Fibroblast of skin of right biceps (primary cell): Measurements from ENCODE around the gene OR4C12.
"Not testable (repeated sequence)": the region's sequence is repeated elsewhere in the genome, so short reads cannot be mapped to it uniquely, and the experiment has no call there.

Source experiments
- DNase-seq: peaks from one replicate; pipeline ENCODE4 v3.0.0-alpha.2; 2013

The OR4C12 gene

DNA sequence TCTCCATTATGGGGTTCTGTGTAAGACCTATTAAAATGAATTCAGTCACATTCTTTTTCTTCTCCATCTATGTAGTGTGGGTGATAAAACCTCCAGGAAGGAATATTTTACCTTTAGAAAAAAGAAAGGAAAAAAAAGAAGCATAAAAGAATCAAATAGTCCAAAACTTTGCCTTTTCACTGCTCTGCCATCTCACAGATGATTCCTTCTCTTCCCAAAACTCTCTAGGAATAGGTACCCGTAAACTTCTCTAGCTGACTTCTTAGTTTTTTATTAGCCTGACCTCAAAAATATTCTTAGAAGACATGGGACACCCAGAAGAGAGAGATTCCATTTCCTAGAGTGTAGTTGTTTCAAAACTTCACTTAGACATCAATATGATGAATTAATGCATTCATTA, at the start of gene OR4C12:
Gene OR4C12, minus strand, starts transcription at position 101 of the 400 bp plus-strand sequence. Its CDS starts 34 bp downstream, at position 67.
- not testable (repeated sequence) for DNase-seq

GRCh38 chr11:50030193-50030592, 47.9 kb upstream of the OR4C12 start:
- no peak for DNase-seq

DNA sequence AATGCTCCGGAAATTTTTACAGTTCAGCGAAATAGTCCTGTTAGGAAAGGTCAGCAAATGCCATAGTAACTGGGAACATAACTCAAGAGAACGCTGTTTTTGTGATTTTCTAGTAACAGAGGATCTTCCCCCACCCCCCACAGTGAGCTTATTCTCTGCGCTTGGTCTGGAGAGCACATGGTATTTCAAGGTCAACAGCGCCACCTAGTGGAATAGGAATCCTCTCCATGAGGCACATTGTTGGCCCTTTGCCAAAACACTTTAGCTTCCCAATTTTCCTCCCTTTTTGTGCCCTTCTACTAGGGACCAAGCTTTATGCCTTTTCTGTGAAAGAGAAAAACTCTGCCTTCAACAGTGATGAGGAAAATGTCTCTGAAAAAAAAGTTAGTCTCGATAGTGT, 13.2 kb upstream of the OR4C12 start:
- DNase-seq: peak; percentile 28

GRCh38 chr11:49973439-49973838, 8.9 kb downstream of the OR4C12 start:
- not testable (repeated sequence) for DNase-seq

GRCh38 chr11:49952091-49952490, 30.2 kb downstream of the OR4C12 start, which contains the start of gene OR4C13:
OR4C13 (plus strand) TSS chr11:49952391; CDS start chr11:49952423, 32 bp downstream.
- no peak for DNase-seq

DNA sequence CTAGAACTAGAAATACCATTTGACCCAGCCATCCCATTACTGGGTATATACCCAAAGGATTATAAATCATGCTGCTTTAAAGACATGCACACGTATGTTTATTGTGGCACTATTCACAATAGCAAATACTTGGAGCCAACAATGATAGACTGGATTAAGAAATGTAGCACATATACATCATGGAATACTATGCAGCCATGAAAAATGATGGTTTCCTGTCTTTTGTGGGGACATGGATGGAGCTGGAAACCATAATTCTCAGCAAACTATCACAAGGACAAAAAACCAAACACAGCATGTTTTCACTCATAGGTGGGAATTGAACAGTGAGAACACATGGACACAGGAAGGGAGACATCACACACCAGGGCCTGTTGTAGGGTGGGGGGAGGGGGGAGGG, 33.6 kb downstream of the OR4C12 start:
- not testable (repeated sequence) for DNase-seq
